PC-9 (cell line): Measurements from ENCODE around the gene ATG9A.

Source experiments
- CTCF ChIP-seq: fragments of 200-600 bp; sonication (generic); conservative IDR thresholded peaks from 2 replicates; pipeline ENCODE4 v1.6.1; 2017; ENCODE audit warnings: mixed run types, antibody characterized with exemption, mild to moderate bottlenecking, moderate library complexity
- EZH2 ChIP-seq: fragments of 200-600 bp; sonication (generic); IDR thresholded peaks from 2 replicates; pipeline ENCODE4 v1.8.0; 2017; ENCODE audit warnings: antibody characterized with exemption, low read depth

- TF ChIP-seq CTCF (no peak), EZH2 (no peak)
Observed at GRCh38 chr2:219252570-219252899, 23.1 kb upstream of the ATG9A start.
